HUES48 (cell line): Measurements from ENCODE around the gene ACAA1.

Source experiments
- H3K27ac ChIP-seq: one replicate; pipeline ENCODE4 v1.7.0; 2013; ENCODE audit warnings: low read depth, low read length, inconsistent platforms
- H3K27me3 ChIP-seq: 2 replicates; pipeline ENCODE4 v1.6.1; 2013; ENCODE audit warnings: mild to moderate bottlenecking, low read length; ENCODE audit not compliant: control insufficient read depth, insufficient read depth
- H3K36me3 ChIP-seq: 2 replicates; pipeline ENCODE4 v1.6.1; 2013; ENCODE audit warnings: low read length; ENCODE audit not compliant: control insufficient read depth, insufficient read depth
- H3K4me1 ChIP-seq: 2 replicates; pipeline ENCODE4 v1.6.1; 2013; ENCODE audit warnings: mild to moderate bottlenecking, low read length; ENCODE audit not compliant: control insufficient read depth, insufficient read depth
- H3K4me3 ChIP-seq: 2 replicates; pipeline ENCODE4 v1.5.1; 2013; ENCODE audit warnings: mild to moderate bottlenecking, low read depth, low read length
- H3K9ac ChIP-seq: 2 replicates; pipeline ENCODE4 v1.6.1; 2013; ENCODE audit warnings: mild to moderate bottlenecking, low read depth, low read length, moderate library complexity
- H3K9me3 ChIP-seq: 2 replicates; pipeline ENCODE4 v1.6.1; 2013; ENCODE audit warnings: low read length; ENCODE audit not compliant: control insufficient read depth, insufficient read depth

The ACAA1 gene

DNA sequence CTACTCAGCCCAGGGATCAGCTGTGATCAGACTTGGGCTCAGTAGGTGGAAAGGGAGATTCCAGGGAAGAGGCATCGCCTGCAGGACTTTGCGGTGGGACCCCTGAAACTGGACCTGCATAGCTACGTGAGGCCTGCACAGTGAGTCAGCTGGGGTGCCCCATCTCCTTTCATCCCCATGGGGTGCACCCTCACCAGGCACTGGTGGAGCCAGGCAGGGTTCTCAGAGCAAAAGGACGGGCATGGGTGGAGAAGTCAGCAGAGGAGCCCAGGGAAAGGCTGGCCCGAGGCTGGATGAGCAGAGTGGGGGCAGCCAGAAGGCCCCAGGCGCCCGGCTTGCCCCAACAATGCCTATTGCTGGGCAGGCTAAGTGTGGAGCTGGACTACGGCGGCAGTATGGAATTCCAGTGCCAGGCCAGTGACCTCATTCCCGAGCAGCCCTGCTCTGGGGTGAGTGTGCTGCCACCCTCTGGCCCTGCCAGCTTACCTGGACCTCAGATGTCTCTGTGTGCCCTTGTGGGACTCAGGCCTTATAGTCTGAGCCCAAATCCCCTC, 19.7 kb downstream of the ACAA1 start:
- Histone ChIP-seq H3K36me3 (peaks cover 12% of the 10 kb centered on the region), H3K27me3 (no peaks in the 10 kb centered on the region; the same call in 1 of the 2 replicates), H3K27ac (no peak overlapping the region), H3K4me1 (no peaks in the 10 kb centered on the region), H3K4me3 (no peak overlapping the region), H3K9ac (no peak overlapping the region), H3K9me3 (no peaks in the 10 kb centered on the region)

DNA sequence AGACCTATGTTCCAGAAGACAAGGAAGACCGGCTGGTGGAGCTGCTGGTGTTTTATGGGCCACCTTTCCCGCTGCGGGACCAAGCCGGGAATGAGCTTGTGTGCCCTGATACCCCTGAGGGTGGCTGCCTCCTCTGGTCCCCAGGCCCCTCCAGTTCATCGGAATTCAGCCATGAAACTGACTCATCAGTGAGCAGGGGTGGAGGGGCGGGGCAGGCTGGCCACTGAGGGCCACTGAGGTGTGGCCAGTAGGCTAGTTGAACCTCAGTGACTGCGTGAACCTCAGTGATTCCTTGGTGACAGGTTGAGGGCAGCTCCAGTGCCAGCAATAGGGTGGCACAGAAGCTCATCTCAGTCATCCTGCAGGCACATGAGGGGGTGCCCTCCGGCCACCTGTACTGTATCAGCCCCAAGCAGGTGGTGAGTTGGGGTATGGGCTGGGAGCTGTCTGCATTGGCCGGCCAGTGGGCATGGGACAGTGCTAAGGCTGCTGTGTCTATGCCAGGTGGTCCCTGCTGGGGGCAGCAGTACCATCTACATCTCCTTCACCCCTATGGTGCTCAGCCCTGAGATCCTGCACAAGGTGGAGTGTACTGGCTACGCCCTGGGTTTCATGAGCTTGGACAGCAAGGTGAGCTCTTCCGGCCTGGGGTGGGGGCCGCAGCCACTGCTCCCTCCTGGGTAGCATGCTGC, 20.3 kb downstream of the ACAA1 start:
- H3K27me3 ChIP-seq, result no peaks in the 10 kb centered on the region; the same call in 1 of the 2 replicates
- no peaks in the 10 kb centered on the region for H3K4me1 ChIP-seq
- no peak overlapping the region for H3K27ac ChIP-seq
- no peak overlapping the region for H3K9ac ChIP-seq
- H3K36me3 ChIP-seq, result peaks cover 6% of the 10 kb centered on the region
- H3K4me3 ChIP-seq, result no peak overlapping the region
- no peaks in the 10 kb centered on the region for H3K9me3 ChIP-seq

DNA sequence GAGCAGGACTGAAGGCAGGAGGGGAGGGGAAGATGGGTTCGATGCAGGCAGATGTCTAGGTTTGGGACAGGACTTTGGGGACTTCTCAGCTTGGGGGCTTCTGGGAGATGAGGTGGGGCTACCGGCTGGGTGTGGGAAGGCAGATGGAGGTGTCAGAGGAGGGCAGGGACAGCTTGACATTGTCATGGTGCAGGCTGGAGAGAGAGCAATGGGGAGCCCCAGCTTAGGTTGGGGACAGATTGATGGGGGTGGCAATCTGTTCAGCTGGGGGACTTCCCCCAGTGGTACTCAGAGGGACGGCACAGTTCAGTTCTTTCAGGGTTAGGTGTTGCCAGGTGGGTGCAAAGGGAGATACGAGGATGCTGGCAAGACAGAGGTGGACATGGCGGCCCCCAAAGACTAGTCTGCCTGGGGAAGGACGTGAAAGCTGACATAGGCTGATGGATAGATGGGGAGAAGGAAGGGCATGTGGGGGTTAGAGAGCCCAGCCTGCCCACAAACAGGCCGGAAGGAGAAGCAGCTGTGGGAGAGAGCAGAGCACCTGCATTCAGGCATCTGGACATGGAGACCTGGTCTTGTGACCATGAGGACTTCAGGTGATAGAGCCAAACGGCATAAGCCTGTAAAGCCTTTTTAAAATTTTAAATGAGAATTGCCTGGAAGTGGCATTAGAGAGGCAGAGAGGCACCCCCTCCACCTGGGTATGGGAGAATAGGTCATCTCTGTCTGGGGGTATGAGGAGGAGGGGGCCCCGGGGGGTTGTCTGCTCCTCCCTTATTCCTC, 21.1 kb downstream of the ACAA1 start:
- peaks cover 3% of the 10 kb centered on the region for H3K36me3 ChIP-seq
- no peaks in the 10 kb centered on the region for H3K4me1 ChIP-seq
- no peak overlapping the region for H3K9ac ChIP-seq
- no peaks in the 10 kb centered on the region for H3K9me3 ChIP-seq
- H3K27me3 ChIP-seq, result no peaks in the 10 kb centered on the region; the same call in 1 of the 2 replicates
- no peak overlapping the region for H3K4me3 ChIP-seq
- H3K27ac ChIP-seq, result no peak overlapping the region

DNA sequence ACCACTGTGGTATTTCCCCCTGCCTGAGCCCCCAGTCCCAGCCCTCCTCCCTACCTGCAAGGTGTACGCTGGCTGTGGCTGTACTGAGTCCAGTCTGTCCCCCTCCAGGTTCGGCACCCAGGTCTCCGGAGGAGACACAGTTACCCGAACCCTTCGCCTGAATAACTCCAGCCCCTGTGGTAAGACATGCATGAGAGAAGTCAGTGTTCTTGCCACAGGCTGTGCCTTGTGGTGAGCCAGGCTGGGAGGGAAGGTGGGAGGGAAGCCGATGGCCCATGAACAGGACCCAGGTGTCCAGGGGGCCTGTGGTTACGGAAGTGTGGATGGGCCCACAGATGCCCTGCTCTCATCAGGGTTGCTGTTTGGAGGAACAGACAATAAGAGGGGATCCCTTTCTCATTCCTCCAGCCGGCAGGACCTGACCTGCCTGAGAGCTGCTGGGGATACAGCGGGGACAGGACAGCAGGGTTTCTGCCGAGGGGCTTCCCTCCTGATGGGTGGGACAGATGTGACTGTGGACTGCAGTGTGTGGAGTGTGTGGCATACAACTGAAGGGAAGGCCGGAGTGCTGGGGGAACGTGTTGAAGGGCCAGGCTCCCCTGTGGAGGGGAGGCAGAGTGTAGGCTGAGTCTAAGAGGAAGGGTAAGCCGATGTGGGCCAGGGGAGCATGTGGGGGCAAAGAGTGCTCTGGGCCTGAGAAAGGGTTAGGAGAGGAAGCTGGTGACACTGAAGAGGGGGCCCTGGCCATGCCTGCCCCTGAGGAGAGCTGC, 21.9 kb downstream of the ACAA1 start:
- H3K27me3 ChIP-seq, result no peaks in the 10 kb centered on the region; the same call in 1 of the 2 replicates
- H3K9me3 ChIP-seq, result no peaks in the 10 kb centered on the region
- H3K4me3 ChIP-seq, result no peak overlapping the region
- H3K9ac ChIP-seq, result no peak overlapping the region
- no peaks in the 10 kb centered on the region for H3K4me1 ChIP-seq
- no peaks in the 10 kb centered on the region for H3K36me3 ChIP-seq
- no peak overlapping the region for H3K27ac ChIP-seq

DNA sequence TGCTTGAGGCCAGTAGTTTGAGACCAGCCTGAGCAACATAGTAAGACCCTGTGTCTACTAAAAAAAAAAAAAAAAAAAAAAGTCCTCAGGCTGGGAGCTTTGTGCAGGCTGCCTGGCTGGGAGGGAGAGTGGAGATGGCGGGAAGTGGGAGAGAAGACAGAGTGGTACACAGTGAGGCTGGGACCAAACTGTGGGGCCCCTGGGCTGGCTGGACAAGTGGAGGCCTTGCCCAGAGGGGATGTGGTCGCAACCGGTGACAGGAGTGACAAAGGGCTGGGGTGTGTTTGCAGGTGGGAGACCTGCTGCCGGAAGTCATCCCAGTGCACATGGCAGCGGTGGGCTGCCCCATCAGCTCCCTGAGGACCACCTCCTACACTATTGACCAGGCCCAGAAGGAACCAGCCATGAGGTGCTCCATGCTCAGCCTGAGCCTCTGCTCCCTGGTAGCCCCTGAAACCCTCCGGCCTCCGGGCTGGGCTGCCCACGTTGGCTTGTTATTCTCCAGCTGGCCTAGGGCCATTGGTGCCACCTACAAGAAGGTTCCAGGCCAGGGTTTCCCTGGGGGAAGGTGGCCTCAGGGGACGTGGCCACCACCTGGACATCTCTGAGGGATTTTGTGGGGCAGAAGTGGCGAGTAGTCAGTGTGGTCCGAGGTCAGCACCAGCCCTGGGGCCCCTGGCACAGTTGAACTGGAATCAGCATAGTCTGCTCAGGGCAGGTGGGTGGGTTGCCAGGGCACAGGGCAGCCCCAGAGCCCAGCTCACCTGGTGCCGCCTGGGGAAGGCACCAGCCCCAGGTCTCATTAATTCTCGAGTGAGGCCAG, 22.7 kb downstream of the ACAA1 start:
- no peak overlapping the region for H3K27ac ChIP-seq
- no peaks in the 10 kb centered on the region for H3K36me3 ChIP-seq
- no peak overlapping the region for H3K4me3 ChIP-seq
- no peak overlapping the region for H3K9ac ChIP-seq
- no peaks in the 10 kb centered on the region for H3K9me3 ChIP-seq
- H3K27me3 ChIP-seq, result no peaks in the 10 kb centered on the region; the same call in 1 of the 2 replicates
- H3K4me1 ChIP-seq, result no peaks in the 10 kb centered on the region

DNA sequence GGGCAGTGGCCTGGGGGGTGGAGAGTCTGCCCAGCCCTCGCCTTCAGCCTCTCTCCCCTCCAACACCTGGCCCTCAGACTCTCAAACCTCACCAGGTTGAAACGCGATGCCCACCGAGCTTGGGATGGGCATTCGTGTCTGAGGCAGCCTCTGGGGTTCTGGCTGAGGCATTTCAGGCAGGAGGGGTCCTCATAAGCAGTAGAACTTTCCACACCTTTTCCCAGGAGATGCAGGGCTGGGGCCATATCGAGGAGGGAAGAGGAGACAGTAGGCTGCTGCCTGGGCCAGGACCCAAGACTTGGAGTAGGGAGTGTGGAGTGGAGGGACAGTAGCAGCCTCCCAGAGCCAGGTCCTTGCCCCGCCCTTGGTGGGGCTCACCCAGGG, 24.6 kb downstream of the ACAA1 start:
- no peak overlapping the region for H3K9ac ChIP-seq
- no peaks in the 10 kb centered on the region; the same call in 1 of the 2 replicates for H3K27me3 ChIP-seq
- H3K9me3 ChIP-seq, result no peaks in the 10 kb centered on the region
- no peak overlapping the region for H3K4me3 ChIP-seq
- no peaks in the 10 kb centered on the region for H3K36me3 ChIP-seq
- no peaks in the 10 kb centered on the region for H3K4me1 ChIP-seq
- no peak overlapping the region for H3K27ac ChIP-seq

DNA sequence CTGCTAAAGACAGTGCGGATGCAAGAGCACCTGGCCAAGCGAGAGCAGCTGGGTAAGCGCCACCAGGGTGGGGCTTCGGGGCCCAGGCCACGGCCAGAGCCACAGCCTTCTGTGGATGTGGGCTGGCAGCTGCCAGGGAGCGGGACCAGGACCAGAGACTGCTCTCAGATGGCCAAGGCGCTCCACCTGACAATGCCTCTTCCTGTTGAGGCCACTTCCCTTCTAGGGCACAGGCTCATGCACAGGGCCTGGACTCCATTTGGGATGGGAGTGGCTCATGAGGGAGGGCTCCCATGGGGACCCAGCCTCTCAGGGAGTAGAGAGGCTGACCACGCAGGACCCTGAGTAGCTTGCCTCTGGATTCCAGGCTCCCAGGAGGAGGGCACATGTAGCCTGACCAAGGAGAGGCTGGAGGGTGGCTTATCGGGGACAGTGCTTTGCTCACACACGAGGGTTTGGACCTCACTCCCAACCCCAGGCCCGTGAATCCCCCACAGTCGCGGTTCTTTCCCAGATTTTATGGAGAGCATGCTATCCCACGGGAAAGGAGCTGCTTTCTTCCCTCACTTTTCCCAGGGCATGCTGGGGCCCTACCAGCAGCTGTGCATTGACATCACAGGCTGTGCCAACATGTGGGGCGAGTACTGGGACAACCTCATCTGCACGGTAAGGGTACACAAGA, 25.1 kb downstream of the ACAA1 start:
- Histone ChIP-seq H3K9ac (no peak overlapping the region), H3K4me3 (no peak overlapping the region), H3K27me3 (no peaks in the 10 kb centered on the region; the same call in 1 of the 2 replicates), H3K9me3 (no peaks in the 10 kb centered on the region), H3K4me1 (no peaks in the 10 kb centered on the region), H3K27ac (no peak overlapping the region), H3K36me3 (no peaks in the 10 kb centered on the region)

DNA sequence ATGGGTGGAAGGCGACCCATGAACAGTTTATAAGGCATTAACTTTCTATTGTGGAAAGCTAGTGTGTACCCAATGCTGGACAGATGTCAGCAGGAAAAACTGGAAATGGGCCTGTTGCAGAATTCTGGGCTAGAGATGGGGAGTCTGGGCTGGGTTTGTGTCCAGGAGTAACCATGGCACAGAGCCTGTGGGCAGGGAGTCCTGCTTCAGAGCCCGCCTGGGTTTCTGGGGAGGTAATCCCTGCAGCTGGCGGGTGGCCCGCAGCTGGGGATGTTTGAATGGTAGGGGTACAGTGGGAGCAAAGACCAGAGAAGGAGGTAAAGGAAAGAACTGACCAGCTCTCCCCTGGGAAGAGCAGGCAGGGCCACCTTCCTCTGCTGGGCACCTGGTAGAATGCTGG, 25.7 kb downstream of the ACAA1 start:
- H3K27me3 ChIP-seq, result no peaks in the 10 kb centered on the region; the same call in 1 of the 2 replicates
- H3K36me3 ChIP-seq, result no peaks in the 10 kb centered on the region
- H3K4me3 ChIP-seq, result no peak overlapping the region
- H3K9me3 ChIP-seq, result no peaks in the 10 kb centered on the region
- H3K4me1 ChIP-seq, result no peaks in the 10 kb centered on the region
- H3K9ac ChIP-seq, result no peak overlapping the region
- H3K27ac ChIP-seq, result no peak overlapping the region

DNA sequence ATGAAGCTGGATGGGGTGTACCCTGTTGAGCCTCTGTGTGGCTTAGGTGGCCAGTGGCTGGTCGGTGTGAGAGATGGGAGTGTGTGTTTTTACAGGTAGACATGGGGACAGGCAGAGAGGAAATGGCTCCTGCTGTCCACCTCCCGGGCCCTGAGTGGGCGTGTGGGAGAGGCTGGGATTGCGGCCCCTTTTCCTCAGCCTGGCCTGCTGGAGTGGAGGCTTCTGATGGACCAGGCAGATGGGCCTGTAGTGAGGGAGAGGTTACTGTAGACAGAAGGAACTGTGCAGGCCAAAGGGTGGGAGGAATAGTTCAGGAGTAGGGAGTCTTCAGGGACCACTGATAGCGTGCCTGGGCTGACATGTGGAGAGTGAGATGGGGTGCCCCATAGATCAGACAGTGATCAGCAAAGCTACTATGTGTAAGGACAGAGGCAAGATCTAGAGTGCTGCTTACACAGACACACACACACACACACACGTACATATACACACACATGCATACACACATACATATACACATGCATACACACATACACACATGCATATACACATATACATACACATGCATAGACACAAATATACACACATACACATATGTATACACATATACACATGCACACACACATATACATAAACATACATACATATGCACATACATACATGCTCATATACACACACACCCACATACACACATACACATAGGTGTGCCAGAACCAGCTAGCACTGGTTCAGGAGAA, 26.4 kb downstream of the ACAA1 start:
- Histone ChIP-seq H3K36me3 (no peaks in the 10 kb centered on the region), H3K27me3 (no peaks in the 10 kb centered on the region; the same call in 1 of the 2 replicates), H3K4me3 (no peak overlapping the region), H3K9ac (no peak overlapping the region), H3K4me1 (no peaks in the 10 kb centered on the region), H3K27ac (no peak overlapping the region), H3K9me3 (no peaks in the 10 kb centered on the region)
